Activated naive CD8-positive, alpha-beta T cell treated with anti-CD3 and anti-CD28 coated beads for 36 hours (primary cell): ENCODE results near the gene CALY. TPM values are rescaled to one million over a fixed set of nuclear protein-coding genes. Genes with fewer than 3 reads are reported as not detected.
"Not testable (repeated sequence)": the region's sequence is repeated elsewhere in the genome, so short reads cannot be mapped to it uniquely, and the experiment has no call there.

Source experiments
- DNase-seq: peaks from one replicate; pipeline ENCODE4 v3.0.0; 2021
- H3K27ac Mint-ChIP-seq: one replicate; pipeline ENCODE4 v1.8.0; 2022; ENCODE audit warnings: mild to moderate bottlenecking, moderate library complexity, mixed read lengths
- H3K27me3 Mint-ChIP-seq: one replicate; pipeline ENCODE4 v1.8.0; 2022; ENCODE audit warnings: mild to moderate bottlenecking, mixed read lengths
- H3K36me3 Mint-ChIP-seq: one replicate; pipeline ENCODE4 v1.8.0; 2021; ENCODE audit warnings: mild to moderate bottlenecking, mixed read lengths
- H3K4me1 Mint-ChIP-seq: one replicate; pipeline ENCODE4 v1.8.0; 2021; ENCODE audit warnings: mixed read lengths
- H3K4me3 Mint-ChIP-seq: one replicate; pipeline ENCODE4 v1.8.0; 2022; ENCODE audit warnings: mild to moderate bottlenecking, moderate library complexity, mixed read lengths
- H3K9me3 Mint-ChIP-seq: one replicate; pipeline ENCODE4 v1.8.0; 2022; ENCODE audit warnings: mixed read lengths
- total RNA-seq, 2 experiments: library from RNA; stranded (reverse); gene quantifications; one replicate each; pipeline ENCODE4 v1.2.3, GENCODE V29; 2021

The CALY gene
- total RNA-seq, 2 experiments from 2014 or later, result not detected

DNA sequence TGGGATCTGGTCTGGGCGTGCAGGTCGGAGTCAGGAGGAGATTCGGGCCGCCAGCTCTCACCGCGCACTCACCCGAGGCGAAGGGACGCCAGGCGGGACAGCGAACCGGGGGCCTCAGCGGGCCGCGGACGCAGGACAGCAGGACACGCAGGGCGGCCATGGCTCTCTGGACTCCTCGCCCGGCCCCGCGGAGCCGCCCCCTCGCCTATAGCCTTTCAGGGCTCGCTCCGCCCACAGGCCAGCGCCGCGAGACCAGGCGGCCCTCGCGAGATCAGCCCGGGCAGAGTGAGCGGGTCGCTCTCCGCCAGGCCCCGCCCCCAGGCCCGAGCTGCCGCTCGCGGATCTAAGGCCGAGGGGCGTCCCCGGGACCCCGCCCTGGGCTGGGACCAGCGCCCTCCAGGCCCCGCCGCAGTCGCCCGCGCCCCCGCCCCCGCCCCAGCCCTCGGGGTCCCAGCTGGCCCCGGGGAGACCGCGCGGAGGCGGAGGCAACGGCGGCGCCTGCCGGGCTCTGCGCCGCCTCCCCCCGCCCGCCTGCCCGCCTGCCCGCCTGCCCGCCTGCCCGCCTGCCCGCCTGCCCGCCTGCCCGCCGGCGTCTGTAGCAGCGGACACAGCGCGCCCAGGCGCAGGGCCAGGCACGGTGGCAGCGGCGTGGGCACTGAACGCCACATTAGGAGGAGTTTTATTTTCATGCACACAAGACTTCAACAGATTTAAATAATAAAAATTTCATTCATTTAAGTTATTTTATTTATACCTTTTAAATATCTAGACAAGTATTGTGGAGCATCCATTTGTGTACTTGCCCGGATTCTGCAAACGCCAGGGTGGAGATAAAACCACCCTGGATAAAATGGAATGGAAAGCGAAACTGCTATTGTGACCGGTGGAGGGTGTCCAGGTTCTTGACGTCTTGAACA is 36.7 kb upstream of the CALY start, which contains the start of gene ECHS1:
ECHS1 (minus strand) TSS at position 181 of the 917 bp plus-strand sequence; CDS start at position 160, 21 bp downstream.
- Mint-ChIP-seq H3K27ac (peak within 1 kb of the TSS; percentile 84), H3K4me1 (peaks cover 8% of the 10 kb centered on the region), H3K36me3 (peaks cover 4% of the 10 kb centered on the region), H3K9me3 (no peaks in the 10 kb centered on the region), H3K4me3 (peak within 1 kb of the TSS; percentile 90), H3K27me3 (no peaks in the 10 kb centered on the region)
- peak; percentile 98 for DNase-seq

DNA sequence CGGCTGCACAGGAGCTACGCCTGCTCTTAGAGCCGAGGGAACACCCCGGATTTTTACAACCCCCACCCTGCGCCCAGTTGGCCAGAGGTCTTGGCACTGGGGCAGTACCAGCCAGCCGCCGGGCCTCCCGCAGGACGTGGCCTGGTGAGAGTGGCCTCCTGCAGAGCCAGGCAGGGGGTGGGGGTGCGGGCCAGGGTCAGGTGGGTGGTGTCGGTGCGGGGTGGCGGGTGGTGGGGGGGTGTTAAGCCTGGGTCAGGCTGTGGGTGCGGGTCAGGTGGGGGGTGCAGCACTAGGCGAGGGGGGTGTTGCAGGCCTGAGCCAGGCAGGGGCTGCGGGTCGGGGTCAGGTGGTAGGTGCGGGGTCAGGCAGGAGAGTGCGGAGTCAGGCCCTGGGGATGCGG is 35.8 kb upstream of the CALY start:
- H3K36me3 Mint-ChIP-seq, result peaks cover 4% of the 10 kb centered on the region
- no peaks in the 10 kb centered on the region for H3K27me3 Mint-ChIP-seq
- H3K4me3 Mint-ChIP-seq, result peak overlapping the region; percentile 74
- no peak for DNase-seq
- H3K9me3 Mint-ChIP-seq, result no peaks in the 10 kb centered on the region
- peaks cover 8% of the 10 kb centered on the region for H3K4me1 Mint-ChIP-seq
- H3K27ac Mint-ChIP-seq, result no peak overlapping the region

DNA sequence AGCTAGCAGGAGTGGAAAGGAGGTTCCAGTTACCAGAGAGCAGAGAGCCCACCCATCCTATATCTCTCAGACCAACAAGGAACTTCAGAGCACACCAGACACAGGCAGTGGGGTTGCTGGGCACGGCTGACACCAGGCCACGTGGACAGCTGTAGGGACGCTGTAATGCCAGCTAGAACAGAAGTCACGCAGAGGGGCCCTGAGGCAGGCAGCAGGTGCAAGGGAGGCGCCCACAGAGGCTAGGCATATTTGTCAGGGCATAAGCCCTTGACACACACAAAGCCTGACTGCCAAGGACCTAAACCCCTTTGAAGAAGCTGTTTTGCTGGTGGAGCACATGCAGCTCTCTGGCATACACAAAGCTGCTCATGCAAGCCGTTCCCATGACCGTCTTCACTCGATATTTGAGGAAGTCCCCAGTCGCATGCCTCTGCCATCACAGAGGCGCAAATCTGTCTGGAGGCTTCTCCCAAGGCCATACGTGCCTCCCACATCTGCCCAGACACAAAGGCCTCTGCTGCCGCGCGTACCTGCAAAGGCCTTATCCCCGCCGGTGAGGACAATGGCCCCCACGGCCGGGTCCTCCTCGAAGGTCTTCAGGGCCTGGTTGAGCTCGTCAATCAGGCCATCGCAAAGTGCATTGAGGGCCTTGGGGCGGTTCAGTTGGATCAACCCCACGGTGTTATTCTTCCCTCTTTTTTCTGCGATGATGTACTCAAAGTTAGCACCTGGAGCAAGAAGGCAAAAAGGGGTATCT is 33.5 kb upstream of the CALY start:
- Mint-ChIP-seq H3K4me1 (peaks cover 8% of the 10 kb centered on the region), H3K36me3 (peaks cover 4% of the 10 kb centered on the region), H3K9me3 (no peaks in the 10 kb centered on the region), H3K27ac (no peak overlapping the region), H3K27me3 (no peaks in the 10 kb centered on the region), H3K4me3 (no peak overlapping the region)
- no peak for DNase-seq

- no peak overlapping the region for H3K27ac Mint-ChIP-seq
- peaks cover 7% of the 10 kb centered on the region for H3K36me3 Mint-ChIP-seq
- peaks cover 5% of the 10 kb centered on the region for H3K4me1 Mint-ChIP-seq
- no peaks in the 10 kb centered on the region for H3K27me3 Mint-ChIP-seq
- H3K4me3 Mint-ChIP-seq, result no peak overlapping the region
- DNase-seq, result no peak
- no peaks in the 10 kb centered on the region for H3K9me3 Mint-ChIP-seq
Measured at GRCh38 chr10:133368153-133368552, 31.5 kb upstream of the CALY start.

DNA sequence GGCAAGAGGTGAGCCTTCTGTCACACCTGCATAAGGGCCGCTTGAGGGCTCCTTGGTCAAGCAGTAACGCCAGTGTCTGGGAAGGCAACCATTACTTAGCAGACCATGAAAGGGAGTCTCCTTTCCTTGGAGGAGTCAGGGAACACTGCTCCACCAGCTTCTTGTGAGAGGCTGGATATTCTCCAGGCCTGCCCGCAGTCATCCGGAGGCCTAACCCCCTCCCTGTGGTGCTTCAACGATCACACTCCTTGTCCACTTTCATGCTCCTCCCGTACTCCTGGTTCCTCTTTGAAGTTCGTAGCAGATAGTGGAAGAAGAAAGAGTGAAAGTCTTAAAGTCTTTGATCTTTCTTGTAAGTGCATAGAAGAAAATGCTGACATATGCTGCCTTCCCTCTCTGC is 30.8 kb upstream of the CALY start:
- DNase-seq, H3K4me3 Mint-ChIP-seq, H3K27ac Mint-ChIP-seq, H3K36me3 Mint-ChIP-seq, H3K4me1 Mint-ChIP-seq, H3K9me3 Mint-ChIP-seq, H3K27me3 Mint-ChIP-seq: not testable (repeated sequence)

- Mint-ChIP-seq H3K4me1 (peaks cover 11% of the 10 kb centered on the region), H3K9me3 (no peaks in the 10 kb centered on the region), H3K27me3 (no peaks in the 10 kb centered on the region), H3K4me3 (no peak overlapping the region), H3K36me3 (peaks cover 10% of the 10 kb centered on the region), H3K27ac (no peak overlapping the region)
- DNase-seq, result no peak
Measured at GRCh38 chr10:133366751-133367150, 30.1 kb upstream of the CALY start.

GRCh38 chr10:133366130-133366478 is 29.4 kb upstream of the CALY start:
- DNase-seq, result no peak
- H3K27me3 Mint-ChIP-seq, result no peaks in the 10 kb centered on the region
- H3K27ac Mint-ChIP-seq, result no peak overlapping the region
- H3K36me3 Mint-ChIP-seq, result peaks cover 10% of the 10 kb centered on the region
- no peak overlapping the region for H3K4me3 Mint-ChIP-seq
- no peaks in the 10 kb centered on the region for H3K9me3 Mint-ChIP-seq
- peaks cover 12% of the 10 kb centered on the region for H3K4me1 Mint-ChIP-seq

DNA sequence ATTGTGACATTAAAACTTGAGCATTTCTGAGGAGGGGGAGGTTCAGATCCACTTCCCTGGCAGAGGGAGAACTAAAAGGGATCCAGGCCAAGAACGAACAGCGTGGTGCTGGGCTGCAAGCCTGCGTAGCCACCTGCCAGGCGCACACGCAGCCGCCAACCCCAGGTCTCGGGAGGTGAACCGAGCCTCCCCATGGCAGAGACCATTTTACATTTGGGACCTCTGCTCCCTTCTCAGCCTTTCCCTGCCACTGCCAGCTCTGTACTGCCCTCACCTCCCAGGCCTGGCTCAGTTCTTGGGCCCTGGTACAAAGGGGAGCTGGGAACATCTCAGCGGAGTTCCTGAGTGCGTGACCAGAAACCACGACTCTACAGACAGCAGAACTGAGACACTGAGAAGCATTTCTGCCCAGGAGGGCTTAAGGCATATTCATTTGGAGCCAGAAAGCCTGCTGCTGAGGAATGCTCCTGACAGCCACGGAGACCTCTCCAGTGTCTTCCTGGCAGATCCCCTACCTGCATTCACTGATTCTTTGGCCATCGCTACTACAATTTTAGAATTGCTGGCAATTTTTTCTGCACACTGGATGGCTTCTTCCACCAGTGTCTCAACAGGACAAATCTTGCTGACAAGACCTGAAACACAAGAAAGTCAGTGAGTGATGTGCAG is 28.9 kb upstream of the CALY start:
- Mint-ChIP-seq H3K27ac (no peak overlapping the region), H3K36me3 (peaks cover 10% of the 10 kb centered on the region), H3K4me1 (peaks cover 12% of the 10 kb centered on the region), H3K4me3 (no peak overlapping the region), H3K27me3 (no peaks in the 10 kb centered on the region), H3K9me3 (no peaks in the 10 kb centered on the region)
- no peak for DNase-seq

GRCh38 chr10:133364645-133365431 is 28.1 kb upstream of the CALY start:
- Mint-ChIP-seq H3K9me3 (no peaks in the 10 kb centered on the region), H3K4me3 (no peak overlapping the region), H3K27me3 (no peaks in the 10 kb centered on the region), H3K36me3 (peaks cover 10% of the 10 kb centered on the region), H3K27ac (no peak overlapping the region), H3K4me1 (peaks cover 12% of the 10 kb centered on the region)
- no peak for DNase-seq

DNA sequence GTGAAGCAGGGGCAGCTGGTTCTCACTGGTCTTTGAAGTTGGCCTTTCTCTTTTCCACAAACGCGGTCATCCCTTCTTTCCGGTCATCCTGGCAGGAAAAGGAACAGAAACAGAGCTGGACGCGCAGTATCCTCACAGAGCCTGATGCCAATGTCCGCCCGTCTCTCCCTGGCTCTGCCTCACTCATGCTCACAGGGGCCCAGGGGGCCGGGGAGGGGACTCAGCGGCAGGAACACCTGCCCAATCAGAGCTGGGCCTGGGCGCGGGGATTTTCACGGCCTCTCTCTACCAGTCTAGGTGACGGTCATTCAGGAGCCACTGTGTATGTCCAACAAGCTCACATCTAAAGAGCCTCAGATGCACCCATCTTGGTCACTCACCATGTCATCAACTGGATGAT is 26.1 kb upstream of the CALY start:
- Mint-ChIP-seq H3K27me3 (no peaks in the 10 kb centered on the region), H3K9me3 (no peaks in the 10 kb centered on the region), H3K4me1 (peaks cover 6% of the 10 kb centered on the region), H3K36me3 (peaks cover 6% of the 10 kb centered on the region), H3K27ac (no peak overlapping the region), H3K4me3 (no peak overlapping the region)
- no peak for DNase-seq

- Mint-ChIP-seq H3K4me1 (peaks cover 6% of the 10 kb centered on the region), H3K27me3 (no peaks in the 10 kb centered on the region), H3K27ac (peak overlapping the region; percentile 6), H3K4me3 (no peak overlapping the region), H3K36me3 (peaks cover 6% of the 10 kb centered on the region), H3K9me3 (no peaks in the 10 kb centered on the region)
- DNase-seq, result no peak
Measured at GRCh38 chr10:133361773-133362441, 25.2 kb upstream of the CALY start.

DNA sequence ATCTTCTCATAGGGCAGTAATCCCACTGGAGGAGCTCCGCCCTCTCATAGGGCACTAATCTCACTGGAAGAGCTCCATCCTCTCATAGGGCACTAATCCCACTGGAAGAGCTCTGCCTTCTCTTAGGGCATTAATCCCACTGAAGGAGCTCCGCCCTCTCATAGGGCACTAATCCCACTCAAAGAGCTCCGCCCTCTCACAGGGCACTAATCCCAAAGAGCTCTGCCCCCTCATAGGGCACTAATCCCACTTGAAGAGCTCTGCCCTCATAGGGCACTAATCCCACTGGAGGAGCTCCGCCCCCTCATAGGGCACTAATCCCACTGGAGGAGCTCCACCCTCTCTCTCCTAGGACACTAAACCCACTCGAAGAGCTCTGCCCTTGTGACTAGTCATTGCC is 24.5 kb upstream of the CALY start:
- peaks cover 6% of the 10 kb centered on the region for H3K4me1 Mint-ChIP-seq
- no peaks in the 10 kb centered on the region for H3K27me3 Mint-ChIP-seq
- no peaks in the 10 kb centered on the region for H3K9me3 Mint-ChIP-seq
- DNase-seq, result no peak
- H3K4me3 Mint-ChIP-seq, result no peak overlapping the region
- no peak overlapping the region for H3K27ac Mint-ChIP-seq
- peaks cover 6% of the 10 kb centered on the region for H3K36me3 Mint-ChIP-seq

GRCh38 chr10:133359972-133360610 is 23.4 kb upstream of the CALY start:
- Mint-ChIP-seq H3K9me3 (no peaks in the 10 kb centered on the region), H3K4me3 (no peak overlapping the region), H3K27me3 (no peaks in the 10 kb centered on the region)

GRCh38 chr10:133359554-133359971 is 22.9 kb upstream of the CALY start:
- H3K4me1 Mint-ChIP-seq, result peaks cover 6% of the 10 kb centered on the region
- H3K27me3 Mint-ChIP-seq, result no peaks in the 10 kb centered on the region
- H3K36me3 Mint-ChIP-seq, result peaks cover 9% of the 10 kb centered on the region
- no peak overlapping the region for H3K27ac Mint-ChIP-seq
- no peak overlapping the region for H3K4me3 Mint-ChIP-seq
- DNase-seq, result no peak
- no peaks in the 10 kb centered on the region for H3K9me3 Mint-ChIP-seq

More at GRCh38 chr10:133359972-133360610, 23.4 kb upstream of the CALY start:
- Mint-ChIP-seq H3K4me1 (peaks cover 6% of the 10 kb centered on the region), H3K36me3 (peaks cover 9% of the 10 kb centered on the region), H3K27ac (no peak overlapping the region)
- no peak for DNase-seq
